ENCODE measurements around the gene MITF.

- TF ChIP-seq, protein P1, sequence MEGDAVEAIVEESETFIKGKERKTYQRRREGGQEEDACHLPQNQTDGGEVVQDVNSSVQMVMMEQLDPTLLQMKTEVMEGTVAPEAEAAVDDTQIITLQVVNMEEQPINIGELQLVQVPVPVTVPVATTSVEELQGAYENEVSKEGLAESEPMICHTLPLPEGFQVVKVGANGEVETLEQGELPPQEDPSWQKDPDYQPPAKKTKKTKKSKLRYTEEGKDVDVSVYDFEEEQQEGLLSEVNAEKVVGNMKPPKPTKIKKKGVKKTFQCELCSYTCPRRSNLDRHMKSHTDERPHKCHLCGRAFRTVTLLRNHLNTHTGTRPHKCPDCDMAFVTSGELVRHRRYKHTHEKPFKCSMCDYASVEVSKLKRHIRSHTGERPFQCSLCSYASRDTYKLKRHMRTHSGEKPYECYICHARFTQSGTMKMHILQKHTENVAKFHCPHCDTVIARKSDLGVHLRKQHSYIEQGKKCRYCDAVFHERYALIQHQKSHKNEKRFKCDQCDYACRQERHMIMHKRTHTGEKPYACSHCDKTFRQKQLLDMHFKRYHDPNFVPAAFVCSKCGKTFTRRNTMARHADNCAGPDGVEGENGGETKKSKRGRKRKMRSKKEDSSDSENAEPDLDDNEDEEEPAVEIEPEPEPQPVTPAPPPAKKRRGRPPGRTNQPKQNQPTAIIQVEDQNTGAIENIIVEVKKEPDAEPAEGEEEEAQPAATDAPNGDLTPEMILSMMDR (IDR thresholded peaks at IDR 0.05 in 2 of 3, conservative IDR thresholded peaks at IDR 0.05 in 1 of 3; ENCODE audit: borderline replicate concordance in 1 of 3, insufficient read depth in 1 of 3, low read depth in 2 of 3, low read length in 2 of 3), result no peak
- TF ChIP-seq ZFX (IDR thresholded peaks at IDR 0.05) (no peak), JUND (IDR thresholded peaks at IDR 0.05) (no peak), POLR2A (IDR thresholded peaks at IDR 0.05; ENCODE audit: borderline replicate concordance, extremely low read depth, insufficient read depth, insufficient read length) (no peak), ZNF274 (IDR thresholded peaks at IDR 0.05; ENCODE audit: low read depth, low read length) (no peak), EZH2 (IDR thresholded peaks at IDR 0.05) (no peak), RAD21 (IDR thresholded peaks at IDR 0.05; ENCODE audit: low read depth) (no peak), SRF (IDR thresholded peaks at IDR 0.05; ENCODE audit: low read depth) (no peak), MAX (IDR thresholded peaks at IDR 0.05) (no peak), EZH2phosphoT487 (IDR thresholded peaks at IDR 0.05; ENCODE audit: borderline replicate concordance) (no peak), SIN3A (IDR thresholded peaks at IDR 0.05; ENCODE audit: low read depth) (no peak), EGR1 (IDR thresholded peaks at IDR 0.05; ENCODE audit: low read depth) (no peak)
- TF ChIP-seq, protein P2, sequence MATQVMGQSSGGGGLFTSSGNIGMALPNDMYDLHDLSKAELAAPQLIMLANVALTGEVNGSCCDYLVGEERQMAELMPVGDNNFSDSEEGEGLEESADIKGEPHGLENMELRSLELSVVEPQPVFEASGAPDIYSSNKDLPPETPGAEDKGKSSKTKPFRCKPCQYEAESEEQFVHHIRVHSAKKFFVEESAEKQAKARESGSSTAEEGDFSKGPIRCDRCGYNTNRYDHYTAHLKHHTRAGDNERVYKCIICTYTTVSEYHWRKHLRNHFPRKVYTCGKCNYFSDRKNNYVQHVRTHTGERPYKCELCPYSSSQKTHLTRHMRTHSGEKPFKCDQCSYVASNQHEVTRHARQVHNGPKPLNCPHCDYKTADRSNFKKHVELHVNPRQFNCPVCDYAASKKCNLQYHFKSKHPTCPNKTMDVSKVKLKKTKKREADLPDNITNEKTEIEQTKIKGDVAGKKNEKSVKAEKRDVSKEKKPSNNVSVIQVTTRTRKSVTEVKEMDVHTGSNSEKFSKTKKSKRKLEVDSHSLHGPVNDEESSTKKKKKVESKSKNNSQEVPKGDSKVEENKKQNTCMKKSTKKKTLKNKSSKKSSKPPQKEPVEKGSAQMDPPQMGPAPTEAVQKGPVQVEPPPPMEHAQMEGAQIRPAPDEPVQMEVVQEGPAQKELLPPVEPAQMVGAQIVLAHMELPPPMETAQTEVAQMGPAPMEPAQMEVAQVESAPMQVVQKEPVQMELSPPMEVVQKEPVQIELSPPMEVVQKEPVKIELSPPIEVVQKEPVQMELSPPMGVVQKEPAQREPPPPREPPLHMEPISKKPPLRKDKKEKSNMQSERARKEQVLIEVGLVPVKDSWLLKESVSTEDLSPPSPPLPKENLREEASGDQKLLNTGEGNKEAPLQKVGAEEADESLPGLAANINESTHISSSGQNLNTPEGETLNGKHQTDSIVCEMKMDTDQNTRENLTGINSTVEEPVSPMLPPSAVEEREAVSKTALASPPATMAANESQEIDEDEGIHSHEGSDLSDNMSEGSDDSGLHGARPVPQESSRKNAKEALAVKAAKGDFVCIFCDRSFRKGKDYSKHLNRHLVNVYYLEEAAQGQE (IDR thresholded peaks at IDR 0.05; ENCODE audit: low read depth), result no peak
These were observed 195.1 kb downstream of the MITF start for GRCh38 chr3:69934398-69934797.

Measured in HCT116 (cell line).